ENCODE data around the gene PTPRG. TPM values are rescaled to one million over a fixed set of nuclear protein-coding genes. Genes with fewer than 3 reads are reported as not detected.

PTPRG gene
- total RNA-seq, 1 experiment from 2014 or later: 0.74 TPM

GRCh38 chr3:61848885-61849284 lies 287.5 kb downstream of the PTPRG start:
- DNase-seq (ENCODE audit: low read depth, low spot score) (no peak), ATAC-seq (no peak)
- Histone ChIP-seq H3K36me3 (ENCODE audit: control insufficient read depth, insufficient read depth, low read length) (no peaks in the 10 kb centered on the region), H3K4me1 (ENCODE audit: control insufficient read depth, insufficient read depth, low read length) (no peaks in the 10 kb centered on the region), H3K27me3 (ENCODE audit: control insufficient read depth, insufficient read depth, low read length) (no peaks in the 10 kb centered on the region), H3K4me3 (ENCODE audit: low read depth in 2 of 2, low read length in 2 of 2) (no peak overlapping the region), H3K9me3 (ENCODE audit: control insufficient read depth, insufficient read depth, low read depth, low read length) (no peaks in the 10 kb centered on the region), H3K27ac (ENCODE audit: low read length) (no peak overlapping the region)
- POLR2A ChIA-PET: no interaction called here
- CTCF ChIA-PET: no interaction called here
- TF ChIP-seq POLR2AphosphoS5 (IDR thresholded peaks at IDR 0.05; ENCODE audit: low read depth, low read length) (no peak), TCF7L2 (IDR thresholded peaks at IDR 0.05; ENCODE audit: low read depth, low read length) (no peak), SIN3A (IDR thresholded peaks at IDR 0.05; ENCODE audit: borderline replicate concordance, insufficient read depth, low read depth, low read length) (no peak)
- TF ChIP-seq, protein P1, sequence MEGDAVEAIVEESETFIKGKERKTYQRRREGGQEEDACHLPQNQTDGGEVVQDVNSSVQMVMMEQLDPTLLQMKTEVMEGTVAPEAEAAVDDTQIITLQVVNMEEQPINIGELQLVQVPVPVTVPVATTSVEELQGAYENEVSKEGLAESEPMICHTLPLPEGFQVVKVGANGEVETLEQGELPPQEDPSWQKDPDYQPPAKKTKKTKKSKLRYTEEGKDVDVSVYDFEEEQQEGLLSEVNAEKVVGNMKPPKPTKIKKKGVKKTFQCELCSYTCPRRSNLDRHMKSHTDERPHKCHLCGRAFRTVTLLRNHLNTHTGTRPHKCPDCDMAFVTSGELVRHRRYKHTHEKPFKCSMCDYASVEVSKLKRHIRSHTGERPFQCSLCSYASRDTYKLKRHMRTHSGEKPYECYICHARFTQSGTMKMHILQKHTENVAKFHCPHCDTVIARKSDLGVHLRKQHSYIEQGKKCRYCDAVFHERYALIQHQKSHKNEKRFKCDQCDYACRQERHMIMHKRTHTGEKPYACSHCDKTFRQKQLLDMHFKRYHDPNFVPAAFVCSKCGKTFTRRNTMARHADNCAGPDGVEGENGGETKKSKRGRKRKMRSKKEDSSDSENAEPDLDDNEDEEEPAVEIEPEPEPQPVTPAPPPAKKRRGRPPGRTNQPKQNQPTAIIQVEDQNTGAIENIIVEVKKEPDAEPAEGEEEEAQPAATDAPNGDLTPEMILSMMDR (IDR thresholded peaks at IDR 0.05): no peak
- TF ChIP-seq, protein P2, sequence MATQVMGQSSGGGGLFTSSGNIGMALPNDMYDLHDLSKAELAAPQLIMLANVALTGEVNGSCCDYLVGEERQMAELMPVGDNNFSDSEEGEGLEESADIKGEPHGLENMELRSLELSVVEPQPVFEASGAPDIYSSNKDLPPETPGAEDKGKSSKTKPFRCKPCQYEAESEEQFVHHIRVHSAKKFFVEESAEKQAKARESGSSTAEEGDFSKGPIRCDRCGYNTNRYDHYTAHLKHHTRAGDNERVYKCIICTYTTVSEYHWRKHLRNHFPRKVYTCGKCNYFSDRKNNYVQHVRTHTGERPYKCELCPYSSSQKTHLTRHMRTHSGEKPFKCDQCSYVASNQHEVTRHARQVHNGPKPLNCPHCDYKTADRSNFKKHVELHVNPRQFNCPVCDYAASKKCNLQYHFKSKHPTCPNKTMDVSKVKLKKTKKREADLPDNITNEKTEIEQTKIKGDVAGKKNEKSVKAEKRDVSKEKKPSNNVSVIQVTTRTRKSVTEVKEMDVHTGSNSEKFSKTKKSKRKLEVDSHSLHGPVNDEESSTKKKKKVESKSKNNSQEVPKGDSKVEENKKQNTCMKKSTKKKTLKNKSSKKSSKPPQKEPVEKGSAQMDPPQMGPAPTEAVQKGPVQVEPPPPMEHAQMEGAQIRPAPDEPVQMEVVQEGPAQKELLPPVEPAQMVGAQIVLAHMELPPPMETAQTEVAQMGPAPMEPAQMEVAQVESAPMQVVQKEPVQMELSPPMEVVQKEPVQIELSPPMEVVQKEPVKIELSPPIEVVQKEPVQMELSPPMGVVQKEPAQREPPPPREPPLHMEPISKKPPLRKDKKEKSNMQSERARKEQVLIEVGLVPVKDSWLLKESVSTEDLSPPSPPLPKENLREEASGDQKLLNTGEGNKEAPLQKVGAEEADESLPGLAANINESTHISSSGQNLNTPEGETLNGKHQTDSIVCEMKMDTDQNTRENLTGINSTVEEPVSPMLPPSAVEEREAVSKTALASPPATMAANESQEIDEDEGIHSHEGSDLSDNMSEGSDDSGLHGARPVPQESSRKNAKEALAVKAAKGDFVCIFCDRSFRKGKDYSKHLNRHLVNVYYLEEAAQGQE (IDR thresholded peaks at IDR 0.05; ENCODE audit: insufficient read depth in 1 of 2, low read depth in 2 of 2, low read length in 1 of 2): no peak
- in situ Hi-C loops (cut with HindIII; ENCODE audit: low pct_unique_long_range_greater_than_20kb, low sequenced_read_pairs): no loop called here
- BruUV-seq (replicated peaks): no TSS peak
- intact Hi-C loops (cut with micrococcal nuclease; ENCODE audit: unreplicated experiment): no loop called here

GRCh38 chr3:61853912-61854311 lies 292.5 kb downstream of the PTPRG start:
- Histone ChIP-seq H3K27me3 (ENCODE audit: control insufficient read depth, insufficient read depth, low read length) (no peaks in the 10 kb centered on the region), H3K4me3 (ENCODE audit: low read depth in 2 of 2, low read length in 2 of 2) (no peak overlapping the region), H3K36me3 (ENCODE audit: control insufficient read depth, insufficient read depth, low read length) (no peaks in the 10 kb centered on the region), H3K27ac (ENCODE audit: low read length) (no peak overlapping the region), H3K4me1 (ENCODE audit: control insufficient read depth, insufficient read depth, low read length) (no peaks in the 10 kb centered on the region), H3K9me3 (ENCODE audit: control insufficient read depth, insufficient read depth, low read depth, low read length) (no peaks in the 10 kb centered on the region)
- CTCF ChIA-PET: no interaction called here
- in situ Hi-C loops (cut with HindIII; ENCODE audit: low pct_unique_long_range_greater_than_20kb, low sequenced_read_pairs) (no loop called here), intact Hi-C loops (cut with micrococcal nuclease; ENCODE audit: unreplicated experiment) (no loop called here)
- POLR2A ChIA-PET: no interaction called here
- no TSS peak for BruUV-seq (replicated peaks)
- TF ChIP-seq, protein P2 (IDR thresholded peaks at IDR 0.05; ENCODE audit: insufficient read depth in 1 of 2, low read depth in 2 of 2, low read length in 1 of 2): no peak
- TF ChIP-seq POLR2AphosphoS5 (IDR thresholded peaks at IDR 0.05; ENCODE audit: low read depth, low read length): no peak
- TF ChIP-seq, protein P1 (IDR thresholded peaks at IDR 0.05): no peak
- TF ChIP-seq TCF7L2 (IDR thresholded peaks at IDR 0.05; ENCODE audit: low read depth, low read length): no peak
- no peak for TF ChIP-seq SIN3A (IDR thresholded peaks at IDR 0.05; ENCODE audit: borderline replicate concordance, insufficient read depth, low read depth, low read length)
- DNase-seq (ENCODE audit: low read depth, low spot score): no peak
- no peak for ATAC-seq

Data from Panc1 (cell line).